GM19240 (cell line): ENCODE data around the gene MEST.
"Not testable (repeated sequence)": the region's sequence is repeated elsewhere in the genome, so short reads cannot be mapped to it uniquely, and the experiment has no call there.

Experiments used
- DNase-seq: peaks from one replicate; pipeline ENCODE4 v3.0.0; 2011; ENCODE audit warnings: low spot score; ENCODE audit not compliant: insufficient read length

Gene MEST

DNA sequence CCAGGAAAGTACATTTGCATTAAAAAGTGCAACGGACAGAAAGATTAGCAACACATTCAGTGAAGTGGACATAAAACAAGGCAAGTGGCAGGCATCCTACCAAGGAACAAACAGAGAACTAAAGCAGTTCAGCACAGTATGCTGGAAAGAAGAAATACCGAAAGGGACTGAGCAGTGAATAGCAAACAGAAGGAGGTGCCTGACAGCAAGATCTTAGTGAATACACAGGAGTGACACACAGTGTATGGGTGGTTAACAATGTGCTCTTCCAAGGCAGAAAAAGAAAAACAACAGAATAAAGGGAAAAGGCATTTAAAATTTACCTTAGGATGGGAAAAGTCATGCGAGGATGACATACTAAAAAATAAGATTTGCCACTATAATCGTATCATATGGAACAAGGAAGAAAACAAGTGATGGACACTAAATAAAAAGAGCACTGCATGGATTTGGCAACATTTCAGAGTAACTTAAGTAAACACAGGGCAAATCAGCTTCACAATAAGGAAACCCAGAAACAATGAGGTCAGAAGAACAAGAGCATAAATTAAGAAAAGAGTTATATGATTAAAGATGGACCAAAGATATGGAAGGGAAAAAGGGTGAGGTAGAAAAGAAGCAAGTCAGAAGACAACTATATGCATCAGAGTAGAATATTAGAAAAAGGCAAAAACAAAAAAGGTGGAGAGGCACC, 29.5 kb downstream of the MEST start:
- no peak for DNase-seq

GRCh38 chr7:130523519-130524125, 31.7 kb downstream of the MEST start:
- DNase-seq = not testable (repeated sequence)

GRCh38 chr7:130524628-130525027, 32.7 kb downstream of the MEST start:
- no peak for DNase-seq

- not testable (repeated sequence) for DNase-seq
These were observed 36.0 kb downstream of the MEST start for GRCh38 chr7:130527752-130528355.

- DNase-seq = no peak
These were observed 37.5 kb downstream of the MEST start for GRCh38 chr7:130529417-130529816.

GRCh38 chr7:130537894-130538293, 46.0 kb downstream of the MEST start:
- DNase-seq = not testable (repeated sequence)

DNA sequence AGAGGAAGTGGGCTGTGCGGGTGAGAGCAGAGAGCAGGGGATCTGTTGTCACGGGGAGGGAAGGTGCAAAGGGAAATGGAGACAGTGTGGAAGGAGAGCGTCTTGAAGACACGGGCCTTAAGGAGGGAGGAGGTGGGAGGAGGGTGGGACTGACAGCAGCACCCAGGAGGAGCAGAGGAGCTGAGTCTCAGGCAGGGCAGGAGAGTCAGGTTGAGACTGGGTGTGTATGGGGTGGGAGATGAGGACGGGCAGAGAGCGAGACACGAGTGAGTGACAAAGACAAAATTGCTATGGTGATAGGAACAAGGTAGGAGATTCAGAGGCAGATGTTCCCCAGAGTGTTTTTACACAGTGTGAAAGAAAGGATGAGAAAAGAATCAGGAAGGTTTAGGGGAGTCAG, 49.4 kb downstream of the MEST start:
- not testable (repeated sequence) for DNase-seq

- DNase-seq = not testable (repeated sequence)
These were observed 50.4 kb downstream of the MEST start for GRCh38 chr7:130542297-130542696.

GRCh38 chr7:130543487-130544010, 51.7 kb downstream of the MEST start:
- no peak for DNase-seq

- no peak for DNase-seq
These were observed 52.5 kb downstream of the MEST start for GRCh38 chr7:130544356-130544755.

- DNase-seq = no peak
These were observed 61.6 kb downstream of the MEST start for GRCh38 chr7:130553398-130554029.

- no peak for DNase-seq
These were observed 62.6 kb downstream of the MEST start for GRCh38 chr7:130554481-130554880.
